ENCODE data around the gene BSCL2. TPM values are rescaled to one million over a fixed set of nuclear protein-coding genes. Genes with fewer than 3 reads are reported as not detected.

Gene BSCL2
- total RNA-seq (ENCODE audit: unreplicated experiment), result 550 TPM
- long read RNA-seq, transcript BSCL2-203 (11 exons, 1,683 nt), result major isoform, 614 of 726 reads
- long read RNA-seq, partial matches to known transcripts, result 38 of 726 reads
- long read RNA-seq, other reads (novel, unspliced or antisense), result 70 of 726 reads

DNA sequence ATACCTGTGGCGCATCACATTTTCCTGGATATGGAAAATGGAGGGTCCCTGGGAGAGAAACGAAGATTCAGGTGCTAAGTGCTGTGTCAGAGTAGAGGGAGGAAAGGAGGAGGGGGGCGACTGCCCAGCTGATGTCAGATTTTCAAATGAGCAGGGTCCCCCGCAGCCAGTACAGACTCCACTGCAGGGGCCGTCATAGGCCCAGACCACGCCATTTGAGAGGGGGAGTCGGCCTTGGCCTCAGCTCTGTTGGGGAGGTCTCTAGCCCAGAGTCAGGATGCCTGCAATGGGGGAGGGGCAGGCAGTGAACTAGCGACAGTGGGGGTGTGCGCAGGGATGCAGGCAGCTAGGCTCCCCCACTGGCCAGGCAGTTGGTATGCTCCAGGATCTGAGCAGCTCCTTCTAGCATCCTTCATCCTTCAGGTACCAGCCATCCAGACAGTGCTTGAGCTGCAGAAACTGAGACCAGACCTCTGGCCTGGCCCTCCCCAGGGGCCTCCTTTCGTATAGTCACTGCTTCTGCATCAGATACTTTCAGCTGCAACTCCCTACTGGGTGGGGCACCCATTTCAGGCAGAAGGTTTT is at the start of gene BSCL2, which contains the start of gene GNG3:
Gene BSCL2 (minus strand): TSS at position 148 of the 585 bp plus-strand sequence. CDS start 229 bp downstream, outside the sequence.
Gene GNG3 (plus strand): TSS at position 400 of the 585 bp plus-strand sequence. CDS start 620 bp downstream, outside the sequence.
- H3K4me3 Mint-ChIP-seq (ENCODE audit: unreplicated experiment), result peak within 1 kb of the TSS; percentile 98
- H3K9me3 Mint-ChIP-seq (ENCODE audit: unreplicated experiment), result peaks cover 25% of the 10 kb centered on the region
- H3K27ac Mint-ChIP-seq (ENCODE audit: unreplicated experiment), result peak within 1 kb of the TSS; percentile 99
- TF ChIP-seq, protein P1, sequence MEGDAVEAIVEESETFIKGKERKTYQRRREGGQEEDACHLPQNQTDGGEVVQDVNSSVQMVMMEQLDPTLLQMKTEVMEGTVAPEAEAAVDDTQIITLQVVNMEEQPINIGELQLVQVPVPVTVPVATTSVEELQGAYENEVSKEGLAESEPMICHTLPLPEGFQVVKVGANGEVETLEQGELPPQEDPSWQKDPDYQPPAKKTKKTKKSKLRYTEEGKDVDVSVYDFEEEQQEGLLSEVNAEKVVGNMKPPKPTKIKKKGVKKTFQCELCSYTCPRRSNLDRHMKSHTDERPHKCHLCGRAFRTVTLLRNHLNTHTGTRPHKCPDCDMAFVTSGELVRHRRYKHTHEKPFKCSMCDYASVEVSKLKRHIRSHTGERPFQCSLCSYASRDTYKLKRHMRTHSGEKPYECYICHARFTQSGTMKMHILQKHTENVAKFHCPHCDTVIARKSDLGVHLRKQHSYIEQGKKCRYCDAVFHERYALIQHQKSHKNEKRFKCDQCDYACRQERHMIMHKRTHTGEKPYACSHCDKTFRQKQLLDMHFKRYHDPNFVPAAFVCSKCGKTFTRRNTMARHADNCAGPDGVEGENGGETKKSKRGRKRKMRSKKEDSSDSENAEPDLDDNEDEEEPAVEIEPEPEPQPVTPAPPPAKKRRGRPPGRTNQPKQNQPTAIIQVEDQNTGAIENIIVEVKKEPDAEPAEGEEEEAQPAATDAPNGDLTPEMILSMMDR (IDR thresholded peaks at IDR 0.05; ENCODE audit: partially characterized antibody, unreplicated experiment), result no peak
- peaks cover 17% of the 10 kb centered on the region for H3K27me3 Mint-ChIP-seq (ENCODE audit: unreplicated experiment)
- no peaks in the 10 kb centered on the region for H3K36me3 Mint-ChIP-seq (ENCODE audit: unreplicated experiment)
- H3K4me1 Mint-ChIP-seq (ENCODE audit: low read depth, unreplicated experiment), result peaks cover 8% of the 10 kb centered on the region
- peak; percentile 99 for DNase-seq

DNA sequence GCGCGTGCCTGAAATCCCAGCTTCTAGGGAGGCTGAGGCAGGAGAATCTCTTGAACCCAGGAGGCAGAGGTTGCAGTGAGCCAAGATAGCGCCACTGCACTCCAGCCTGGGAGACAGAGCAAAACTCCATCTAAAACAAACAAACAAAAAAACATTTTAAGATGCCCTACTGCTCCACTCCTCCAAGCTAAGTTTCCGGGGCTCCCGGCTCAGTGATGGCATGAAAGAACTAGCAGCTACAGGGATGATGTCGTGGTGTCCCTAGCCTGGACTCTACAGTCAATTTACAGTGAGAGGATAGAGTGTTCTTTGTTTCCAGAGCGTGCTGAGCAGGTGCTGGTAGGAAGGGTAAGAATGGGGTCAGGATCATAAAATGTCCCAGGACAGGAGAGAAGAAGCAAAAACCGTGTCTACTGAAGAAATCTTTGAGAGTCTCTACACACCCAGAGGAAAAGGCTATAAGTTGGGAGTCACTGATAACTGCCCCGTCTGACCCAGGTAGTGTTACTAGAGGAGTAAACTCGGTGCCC is 47.9 kb upstream of the BSCL2 start:
- TF ChIP-seq, protein P1 (IDR thresholded peaks at IDR 0.05; ENCODE audit: partially characterized antibody, unreplicated experiment), result no peak
- Mint-ChIP-seq H3K27me3 (ENCODE audit: unreplicated experiment) (peaks cover 4% of the 10 kb centered on the region), H3K4me1 (ENCODE audit: low read depth, unreplicated experiment) (peaks cover 1% of the 10 kb centered on the region), H3K4me3 (ENCODE audit: unreplicated experiment) (peak overlapping the region; percentile 93), H3K27ac (ENCODE audit: unreplicated experiment) (peak overlapping the region; percentile 45), H3K9me3 (ENCODE audit: unreplicated experiment) (peaks cover 13% of the 10 kb centered on the region), H3K36me3 (ENCODE audit: unreplicated experiment) (no peaks in the 10 kb centered on the region)
- no peak for DNase-seq

DNA sequence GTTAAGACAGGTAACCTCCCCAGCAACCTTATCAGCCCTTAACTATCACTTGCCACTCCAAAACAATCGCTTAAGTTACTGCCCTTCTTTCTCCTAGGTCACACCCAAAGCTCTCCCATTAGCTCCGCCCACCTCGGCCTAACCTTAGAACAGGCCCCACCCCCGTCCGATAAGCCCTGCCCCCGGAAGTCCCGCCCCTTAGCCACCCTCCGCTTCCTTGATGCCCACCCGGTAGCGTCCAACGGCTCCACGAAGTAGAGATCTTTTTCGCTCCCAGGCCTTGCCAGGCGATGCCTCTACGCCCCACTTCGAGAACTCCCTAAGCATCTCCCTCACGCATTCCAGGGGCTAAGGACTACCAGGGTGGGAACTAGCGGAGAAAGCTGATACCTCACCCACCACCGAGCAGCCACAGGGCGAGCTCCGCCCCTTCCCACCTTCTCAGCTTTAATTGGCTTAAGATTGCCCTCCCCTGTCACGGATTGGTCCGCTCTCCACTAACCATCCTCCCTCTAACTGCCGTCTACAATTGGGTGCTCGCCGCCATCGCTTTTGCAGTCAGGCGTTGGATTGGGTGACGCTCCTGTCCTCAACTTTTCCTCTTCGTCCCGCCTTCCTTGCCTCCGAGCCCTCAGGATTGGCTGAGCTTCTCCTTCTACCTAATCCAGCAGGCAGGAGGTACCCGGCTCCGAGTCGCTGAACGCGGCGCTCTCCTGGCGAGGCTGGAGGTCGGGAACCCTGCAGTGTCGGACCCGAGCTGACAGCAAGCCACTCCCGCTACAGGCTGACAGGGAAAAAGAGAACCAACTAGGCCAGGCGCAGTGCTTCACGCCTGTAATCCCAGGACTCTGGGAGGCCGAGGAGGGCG is 46.7 kb upstream of the BSCL2 start, which contains the start of gene ZBTB3:
Gene ZBTB3 (minus strand): TSS at position 425 of the 868 bp plus-strand sequence. CDS start 496 bp downstream, outside the sequence.
- H3K27ac Mint-ChIP-seq (ENCODE audit: unreplicated experiment), result peak within 1 kb of the TSS; percentile 97

DNA sequence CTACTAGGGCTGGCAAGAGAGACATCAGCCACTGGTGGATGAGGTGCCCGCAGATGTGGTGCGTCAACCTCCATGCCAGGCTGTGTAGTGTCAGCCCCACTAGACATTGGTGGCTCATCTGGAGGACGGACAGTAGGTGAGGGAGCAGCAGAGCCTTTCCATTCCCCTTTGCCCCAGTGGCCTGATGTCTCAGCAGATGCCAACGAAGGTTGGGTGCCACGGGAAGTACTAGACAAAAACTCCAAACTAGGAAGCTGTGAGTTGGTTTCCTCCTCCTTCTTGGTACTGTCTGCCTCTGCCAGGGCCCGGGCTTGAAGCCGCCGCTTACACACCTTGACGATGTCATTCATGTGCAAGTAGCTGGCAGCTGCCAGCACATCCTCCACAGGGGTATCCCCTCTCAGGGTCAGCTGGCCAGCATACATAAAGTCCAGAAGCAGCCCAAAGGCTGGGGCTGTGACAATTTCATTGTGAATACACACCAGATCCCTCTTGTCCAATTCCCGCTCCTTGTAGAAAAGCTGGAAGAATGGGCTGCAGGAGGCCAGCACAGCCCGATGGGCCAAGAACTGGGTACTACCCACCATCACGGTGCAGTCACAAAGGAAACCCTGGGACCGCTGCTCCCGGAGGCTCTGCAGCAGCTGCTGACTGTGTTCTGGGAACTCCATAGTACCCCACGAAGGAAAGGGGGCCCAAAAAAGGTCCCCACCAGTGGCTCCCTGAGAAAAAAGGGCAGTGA is 45.9 kb upstream of the BSCL2 start:
- TF ChIP-seq, protein P1 (IDR thresholded peaks at IDR 0.05; ENCODE audit: partially characterized antibody, unreplicated experiment), result no peak
- peak overlapping the region; percentile 97 for H3K27ac Mint-ChIP-seq (ENCODE audit: unreplicated experiment)

More for the DNA sequence above, 46.7 kb upstream of the BSCL2 start, which contains the start of gene ZBTB3:
- H3K4me1 Mint-ChIP-seq (ENCODE audit: low read depth, unreplicated experiment), result peaks cover 1% of the 10 kb centered on the region
- TF ChIP-seq, protein P1 (IDR thresholded peaks at IDR 0.05; ENCODE audit: partially characterized antibody, unreplicated experiment), result no peak
- peak within 1 kb of the TSS; percentile 93 for H3K4me3 Mint-ChIP-seq (ENCODE audit: unreplicated experiment)
- peaks cover 3% of the 10 kb centered on the region for H3K27me3 Mint-ChIP-seq (ENCODE audit: unreplicated experiment)
- DNase-seq, result peak; percentile 95
- H3K9me3 Mint-ChIP-seq (ENCODE audit: unreplicated experiment), result peaks cover 13% of the 10 kb centered on the region
- no peaks in the 10 kb centered on the region for H3K36me3 Mint-ChIP-seq (ENCODE audit: unreplicated experiment)

More for the DNA sequence above, 45.9 kb upstream of the BSCL2 start:
- DNase-seq, result no peak
- Mint-ChIP-seq H3K27me3 (ENCODE audit: unreplicated experiment) (peaks cover 3% of the 10 kb centered on the region), H3K36me3 (ENCODE audit: unreplicated experiment) (no peaks in the 10 kb centered on the region), H3K4me3 (ENCODE audit: unreplicated experiment) (peak overlapping the region; percentile 93), H3K4me1 (ENCODE audit: low read depth, unreplicated experiment) (peaks cover 1% of the 10 kb centered on the region), H3K9me3 (ENCODE audit: unreplicated experiment) (peaks cover 13% of the 10 kb centered on the region)
